WI38 (cell line): ENCODE results near the gene MAPKAPK3.

Experiments
- H3K4me3 ChIP-seq: 2 replicates; pipeline ENCODE4 v1.5.1; 2011; ENCODE audit warnings: low read depth, mild to moderate bottlenecking, control low read depth, low read length
- TF ChIP-seq, protein P1 (sequence below): IDR thresholded peaks from 2 replicates; pipeline ENCODE4 v1.5.1; 2012; ENCODE audit warnings: low read depth, mild to moderate bottlenecking, control low read depth, low read length

Gene MAPKAPK3

DNA sequence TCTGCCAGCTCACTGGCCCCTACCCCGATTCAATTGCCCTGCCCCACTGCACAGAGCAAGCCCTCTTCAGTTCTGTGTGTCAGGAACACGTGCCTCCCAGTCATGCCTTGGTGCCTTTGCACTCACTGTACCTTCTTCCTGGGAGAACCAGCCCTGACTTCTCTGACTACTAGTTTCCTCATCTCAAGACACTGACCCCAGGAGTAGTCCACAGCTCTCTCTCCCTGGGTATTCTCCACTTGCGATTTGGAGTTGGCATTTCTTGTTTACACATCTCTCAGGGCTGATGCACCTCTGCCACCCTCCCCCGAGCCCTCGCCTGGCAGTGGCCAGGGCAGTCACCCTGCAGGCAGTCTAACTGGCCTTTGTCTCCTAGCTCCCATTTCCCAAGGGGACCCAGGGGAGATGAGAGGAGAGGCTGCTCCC lies 11.0 kb upstream of the MAPKAPK3 start:
- TF ChIP-seq, protein P1, sequence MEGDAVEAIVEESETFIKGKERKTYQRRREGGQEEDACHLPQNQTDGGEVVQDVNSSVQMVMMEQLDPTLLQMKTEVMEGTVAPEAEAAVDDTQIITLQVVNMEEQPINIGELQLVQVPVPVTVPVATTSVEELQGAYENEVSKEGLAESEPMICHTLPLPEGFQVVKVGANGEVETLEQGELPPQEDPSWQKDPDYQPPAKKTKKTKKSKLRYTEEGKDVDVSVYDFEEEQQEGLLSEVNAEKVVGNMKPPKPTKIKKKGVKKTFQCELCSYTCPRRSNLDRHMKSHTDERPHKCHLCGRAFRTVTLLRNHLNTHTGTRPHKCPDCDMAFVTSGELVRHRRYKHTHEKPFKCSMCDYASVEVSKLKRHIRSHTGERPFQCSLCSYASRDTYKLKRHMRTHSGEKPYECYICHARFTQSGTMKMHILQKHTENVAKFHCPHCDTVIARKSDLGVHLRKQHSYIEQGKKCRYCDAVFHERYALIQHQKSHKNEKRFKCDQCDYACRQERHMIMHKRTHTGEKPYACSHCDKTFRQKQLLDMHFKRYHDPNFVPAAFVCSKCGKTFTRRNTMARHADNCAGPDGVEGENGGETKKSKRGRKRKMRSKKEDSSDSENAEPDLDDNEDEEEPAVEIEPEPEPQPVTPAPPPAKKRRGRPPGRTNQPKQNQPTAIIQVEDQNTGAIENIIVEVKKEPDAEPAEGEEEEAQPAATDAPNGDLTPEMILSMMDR, result no peak
- no peak overlapping the region for H3K4me3 ChIP-seq

GRCh38 chr3:50606596-50606995 lies 10.4 kb upstream of the MAPKAPK3 start:
- H3K4me3 ChIP-seq, result no peak overlapping the region
- TF ChIP-seq, protein P1, result no peak

DNA sequence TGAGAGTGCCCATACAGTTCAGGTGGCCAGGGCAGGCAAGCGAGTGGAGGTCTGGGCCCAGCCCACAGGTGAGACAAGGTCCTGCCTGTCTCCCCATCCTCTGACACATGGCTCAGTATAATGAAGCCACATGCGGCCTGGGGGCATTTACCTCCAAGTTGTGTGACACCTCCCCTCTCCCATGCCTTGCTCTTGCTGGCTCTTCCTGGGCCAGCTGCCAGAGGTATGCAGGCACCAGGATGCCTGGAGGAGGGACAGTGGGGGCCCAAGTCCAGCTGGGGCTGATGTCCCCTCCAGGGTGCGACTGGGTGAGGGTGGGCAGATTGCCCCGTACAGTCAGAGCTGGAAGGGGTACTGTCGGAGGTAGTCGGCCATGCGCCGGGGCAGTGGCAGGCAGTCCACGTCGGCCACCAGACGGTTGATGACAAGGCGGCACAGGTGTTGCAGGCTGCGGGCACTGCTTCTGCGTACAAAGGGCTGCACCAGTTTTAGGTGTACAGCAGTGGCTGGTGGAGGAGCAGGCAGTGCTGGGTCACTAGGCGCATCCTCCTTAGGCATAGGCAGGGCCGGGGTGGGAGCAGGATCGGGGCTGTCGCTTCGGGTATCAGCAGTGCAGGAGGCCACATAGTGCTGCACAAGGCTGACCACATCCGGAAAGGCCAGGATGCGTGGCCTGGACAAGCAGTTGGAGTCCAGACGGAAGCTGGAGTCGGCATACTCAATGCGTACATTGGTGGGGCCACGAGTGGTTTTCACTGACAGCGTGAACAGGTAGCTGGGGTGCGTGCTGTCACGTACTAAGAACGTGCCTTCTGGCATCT lies 9.5 kb upstream of the MAPKAPK3 start:
- TF ChIP-seq, protein P1, result no peak

GRCh38 chr3:50608278-50608677 lies 8.7 kb upstream of the MAPKAPK3 start:
- no peak overlapping the region for H3K4me3 ChIP-seq
- TF ChIP-seq, protein P1, result no peak

More for the DNA sequence above, 9.5 kb upstream of the MAPKAPK3 start:
- no peak overlapping the region for H3K4me3 ChIP-seq

DNA sequence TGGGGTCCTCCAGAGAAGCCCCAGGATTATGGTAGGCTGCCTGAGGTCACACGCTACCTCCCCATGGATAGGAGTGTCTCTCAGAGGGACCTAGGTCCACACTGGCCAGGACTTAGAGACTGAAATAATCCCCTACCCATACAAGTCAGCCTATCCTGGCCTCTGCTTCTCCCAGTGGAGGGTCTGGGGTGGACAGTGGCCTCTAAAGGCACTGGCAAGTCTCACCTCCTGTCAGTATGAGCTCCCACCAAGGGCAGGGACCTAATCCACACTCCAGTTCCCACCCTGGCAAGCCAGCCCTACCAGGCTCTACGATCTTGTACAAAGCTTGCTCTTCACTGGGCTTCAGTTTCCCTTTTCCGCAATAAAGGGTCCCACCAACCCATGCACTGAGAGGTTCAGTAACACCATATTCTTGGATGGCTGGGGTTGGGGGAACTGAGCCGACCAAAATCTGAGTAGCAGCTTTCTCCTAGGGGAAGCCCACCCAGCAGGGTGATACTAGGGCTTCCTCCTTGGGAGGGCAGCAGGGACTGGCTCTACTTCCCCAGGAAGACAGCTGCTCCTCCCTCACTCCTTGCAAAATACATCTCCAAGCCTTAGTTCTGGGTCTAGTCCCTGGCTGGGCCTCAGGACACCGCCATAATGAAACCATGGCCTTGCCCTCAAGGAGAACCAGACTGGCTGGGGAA lies 7.7 kb upstream of the MAPKAPK3 start:
- TF ChIP-seq, protein P1, result no peak
- no peak overlapping the region for H3K4me3 ChIP-seq

- TF ChIP-seq, protein P1, result no peak
- no peak overlapping the region for H3K4me3 ChIP-seq
These were observed 7.2 kb upstream of the MAPKAPK3 start for GRCh38 chr3:50609763-50610085.

DNA sequence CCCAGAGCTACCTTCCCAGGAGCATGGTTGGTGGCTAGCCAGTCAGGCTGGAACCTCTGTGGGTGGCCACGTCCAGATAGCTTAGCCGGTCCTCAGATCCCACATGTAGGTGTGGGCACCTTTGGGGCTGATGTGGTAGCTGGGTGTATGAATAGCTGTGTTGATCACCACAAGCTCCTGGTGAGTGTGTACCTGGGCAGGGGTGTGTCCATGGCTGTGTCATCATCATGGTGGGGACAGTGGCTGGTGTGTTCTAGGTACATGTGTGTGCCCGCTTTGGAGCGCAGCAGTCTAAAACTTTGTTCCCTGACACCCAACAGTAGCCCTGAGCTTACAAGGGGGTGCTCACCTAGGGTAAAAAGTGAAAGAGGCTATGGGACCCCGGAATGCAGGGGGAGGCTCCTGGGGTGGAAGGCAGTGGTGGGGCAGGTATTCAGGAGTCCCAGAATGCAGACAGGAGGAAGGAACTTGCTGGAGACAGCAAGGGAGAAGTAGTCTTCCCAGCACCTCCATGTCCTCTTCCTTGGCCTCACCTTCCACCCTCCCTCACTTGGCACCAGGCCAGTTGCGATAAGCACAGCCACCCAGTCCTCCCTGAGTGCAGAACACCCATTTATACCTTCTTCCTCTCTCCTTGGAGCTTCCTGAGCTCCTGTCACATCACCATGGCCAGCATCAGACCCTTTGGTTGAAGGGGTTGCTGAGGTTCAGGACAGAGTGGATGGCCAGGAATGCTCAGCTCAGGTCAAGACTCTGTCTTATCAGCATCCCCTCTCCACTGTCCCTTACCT lies 6.6 kb upstream of the MAPKAPK3 start:
- TF ChIP-seq, protein P1, result no peak
- H3K4me3 ChIP-seq, result peak overlapping the region; percentile 71
